ENCODE data around the gene SYNE2. TPM values are rescaled to one million over a fixed set of nuclear protein-coding genes. Genes with fewer than 3 reads are reported as not detected.
A peak's percentile ranks its signal among the peaks of the same experiment; 100 is the strongest.

Gene SYNE2
- total and polyA plus RNA-seq, 4 donors = 12.0 to 79.9 (median 19.5) TPM

- H3K27me3 ChIP-seq (ENCODE audit: control insufficient read depth in 4 of 4, insufficient read depth in 4 of 4, low read length in 3 of 4) = no peaks in the 10 kb centered on the region
Observed at GRCh38 chr14:64112867-64113678, 260.3 kb downstream of the SYNE2 start.

More at GRCh38 chr14:64112867-64113678, 260.3 kb downstream of the SYNE2 start:
- no peaks in the 10 kb centered on the region for H3K9me3 ChIP-seq (ENCODE audit: control insufficient read depth in 4 of 4, low read length in 3 of 4)
- peak; percentile 43 for DNase-seq (ENCODE audit: low spot score)
- H3K36me3 ChIP-seq (ENCODE audit: control insufficient read depth in 4 of 4, insufficient read depth in 3 of 4, low read depth in 1 of 4, low read length in 3 of 4) = peaks cover 0 to 2% (median 0%) of the 10 kb centered on the region in 4 donors
- peak overlapping the region; percentile 42 to 74 (median 50) for H3K4me3 ChIP-seq (ENCODE audit: low read depth in 1 of 3, low read length in 3 of 3)
- peak overlapping the region; percentile 95 to 96 for H3K27ac ChIP-seq (ENCODE audit: low read depth in 1 of 2, low read length in 2 of 2)
- WGBS = 34% methylated on average over 17 of the region's 17 CpGs
- TF ChIP-seq YY1 (IDR thresholded peaks at IDR 0.05) (peak; percentile 19), ZBTB33 (IDR thresholded peaks at IDR 0.05) (peak; percentile 84), CTCF (IDR thresholded peaks at IDR 0.05; ENCODE audit: low read depth, low read length, missing input control) (no peak), SP1 (IDR thresholded peaks at IDR 0.05) (peak; percentile 63), JUND (IDR thresholded peaks at IDR 0.05) (peak in 1 of 2 donors; percentile 47), FOXA1 (IDR thresholded peaks at IDR 0.05) (peak; percentile 91), MAX (IDR thresholded peaks at IDR 0.05) (peak; percentile 60), HNF4A (conservative IDR thresholded peaks at IDR 0.05) (peak; percentile 62 to 82), EGR1 (IDR thresholded peaks at IDR 0.05; ENCODE audit: low read depth in 2 of 2) (no peak), GABPA (IDR thresholded peaks at IDR 0.05 in 1 of 2, conservative IDR thresholded peaks at IDR 0.05 in 1 of 2) (no peak), NR2F2 (IDR thresholded peaks at IDR 0.05) (no peak), FOXA2 (IDR thresholded peaks at IDR 0.05) (peak; percentile 83), RXRA (IDR thresholded peaks at IDR 0.05) (peak; percentile 51 to 84), REST (IDR thresholded peaks at IDR 0.05) (peak; percentile 51), RAD21 (IDR thresholded peaks at IDR 0.05) (peak in 1 of 2 donors; percentile 24)
- peak overlapping the region; percentile 70 to 90 for H3K9ac ChIP-seq (ENCODE audit: low read depth in 1 of 2, low read length in 2 of 2)
- H3K4me1 ChIP-seq (ENCODE audit: control insufficient read depth in 4 of 4, insufficient read depth in 4 of 4, low read length in 3 of 4) = peaks cover 0 to 29% (median 8%) of the 10 kb centered on the region in 4 donors

All from liver (tissue), 9 donors.